ENCODE data around the gene NUAK1.

The NUAK1 gene

DNA sequence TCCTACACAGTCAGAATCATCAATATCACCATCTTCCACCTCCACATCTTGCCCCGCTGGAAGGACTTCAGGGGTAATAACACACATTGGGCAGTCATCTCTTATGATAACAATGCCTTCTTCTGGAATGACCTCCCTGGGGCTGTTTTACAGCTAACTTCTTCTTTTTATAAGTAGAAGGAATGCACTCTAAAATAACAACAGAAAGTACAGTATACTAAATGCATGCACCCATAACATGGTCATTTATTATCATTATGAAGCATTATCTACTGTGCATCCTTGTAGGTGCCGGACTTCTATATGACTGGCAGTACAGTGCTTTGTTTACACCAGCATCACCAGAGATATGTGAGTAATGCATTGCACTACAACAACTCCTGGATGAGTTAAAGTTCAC lies 19.0 kb upstream of the NUAK1 start:
- no peak for ATAC-seq
- TF ChIP-seq POU6F1 (CRISPR knock-in tag; IDR thresholded peaks at IDR 0.05; ENCODE audit: borderline replicate concordance, low read depth) (no peak), ZNF565 (CRISPR knock-in tag; conservative IDR thresholded peaks at IDR 0.05; ENCODE audit: low read depth) (no peak), OSR1 (CRISPR knock-in tag; IDR thresholded peaks at IDR 0.05) (no peak), ESRRG (CRISPR knock-in tag; IDR thresholded peaks at IDR 0.05) (no peak), GLIS3 (CRISPR knock-in tag; IDR thresholded peaks at IDR 0.05) (no peak), CSDC2 (CRISPR knock-in tag; IDR thresholded peaks at IDR 0.05) (no peak), BACH2 (CRISPR knock-in tag; IDR thresholded peaks at IDR 0.05; ENCODE audit: borderline replicate concordance) (no peak), CSRNP3 (CRISPR knock-in tag; IDR thresholded peaks at IDR 0.05) (no peak), ARNTL (CRISPR knock-in tag; IDR thresholded peaks at IDR 0.05; ENCODE audit: borderline replicate concordance, low read depth) (no peak), PPARA (CRISPR knock-in tag; IDR thresholded peaks at IDR 0.05; ENCODE audit: borderline replicate concordance) (no peak), ZNF70 (CRISPR knock-in tag; IDR thresholded peaks at IDR 0.05) (no peak), SNAI2 (CRISPR knock-in tag; IDR thresholded peaks at IDR 0.05) (no peak), ISL1 (CRISPR knock-in tag; IDR thresholded peaks at IDR 0.05) (no peak)
- TF ChIP-seq, protein P1, sequence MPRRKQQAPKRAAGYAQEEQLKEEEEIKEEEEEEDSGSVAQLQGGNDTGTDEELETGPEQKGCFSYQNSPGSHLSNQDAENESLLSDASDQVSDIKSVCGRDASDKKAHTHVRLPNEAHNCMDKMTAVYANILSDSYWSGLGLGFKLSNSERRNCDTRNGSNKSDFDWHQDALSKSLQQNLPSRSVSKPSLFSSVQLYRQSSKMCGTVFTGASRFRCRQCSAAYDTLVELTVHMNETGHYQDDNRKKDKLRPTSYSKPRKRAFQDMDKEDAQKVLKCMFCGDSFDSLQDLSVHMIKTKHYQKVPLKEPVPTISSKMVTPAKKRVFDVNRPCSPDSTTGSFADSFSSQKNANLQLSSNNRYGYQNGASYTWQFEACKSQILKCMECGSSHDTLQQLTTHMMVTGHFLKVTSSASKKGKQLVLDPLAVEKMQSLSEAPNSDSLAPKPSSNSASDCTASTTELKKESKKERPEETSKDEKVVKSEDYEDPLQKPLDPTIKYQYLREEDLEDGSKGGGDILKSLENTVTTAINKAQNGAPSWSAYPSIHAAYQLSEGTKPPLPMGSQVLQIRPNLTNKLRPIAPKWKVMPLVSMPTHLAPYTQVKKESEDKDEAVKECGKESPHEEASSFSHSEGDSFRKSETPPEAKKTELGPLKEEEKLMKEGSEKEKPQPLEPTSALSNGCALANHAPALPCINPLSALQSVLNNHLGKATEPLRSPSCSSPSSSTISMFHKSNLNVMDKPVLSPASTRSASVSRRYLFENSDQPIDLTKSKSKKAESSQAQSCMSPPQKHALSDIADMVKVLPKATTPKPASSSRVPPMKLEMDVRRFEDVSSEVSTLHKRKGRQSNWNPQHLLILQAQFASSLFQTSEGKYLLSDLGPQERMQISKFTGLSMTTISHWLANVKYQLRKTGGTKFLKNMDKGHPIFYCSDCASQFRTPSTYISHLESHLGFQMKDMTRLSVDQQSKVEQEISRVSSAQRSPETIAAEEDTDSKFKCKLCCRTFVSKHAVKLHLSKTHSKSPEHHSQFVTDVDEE (CRISPR knock-in tag; IDR thresholded peaks at IDR 0.05) = no peak
- TF ChIP-seq, protein P2, sequence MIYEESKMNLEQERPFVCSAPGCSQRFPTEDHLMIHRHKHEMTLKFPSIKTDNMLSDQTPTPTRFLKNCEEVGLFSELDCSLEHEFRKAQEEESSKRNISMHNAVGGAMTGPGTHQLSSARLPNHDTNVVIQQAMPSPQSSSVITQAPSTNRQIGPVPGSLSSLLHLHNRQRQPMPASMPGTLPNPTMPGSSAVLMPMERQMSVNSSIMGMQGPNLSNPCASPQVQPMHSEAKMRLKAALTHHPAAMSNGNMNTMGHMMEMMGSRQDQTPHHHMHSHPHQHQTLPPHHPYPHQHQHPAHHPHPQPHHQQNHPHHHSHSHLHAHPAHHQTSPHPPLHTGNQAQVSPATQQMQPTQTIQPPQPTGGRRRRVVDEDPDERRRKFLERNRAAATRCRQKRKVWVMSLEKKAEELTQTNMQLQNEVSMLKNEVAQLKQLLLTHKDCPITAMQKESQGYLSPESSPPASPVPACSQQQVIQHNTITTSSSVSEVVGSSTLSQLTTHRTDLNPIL (CRISPR knock-in tag; IDR thresholded peaks at IDR 0.05; ENCODE audit: low read depth) = no peak
- TF ChIP-seq, protein P3, sequence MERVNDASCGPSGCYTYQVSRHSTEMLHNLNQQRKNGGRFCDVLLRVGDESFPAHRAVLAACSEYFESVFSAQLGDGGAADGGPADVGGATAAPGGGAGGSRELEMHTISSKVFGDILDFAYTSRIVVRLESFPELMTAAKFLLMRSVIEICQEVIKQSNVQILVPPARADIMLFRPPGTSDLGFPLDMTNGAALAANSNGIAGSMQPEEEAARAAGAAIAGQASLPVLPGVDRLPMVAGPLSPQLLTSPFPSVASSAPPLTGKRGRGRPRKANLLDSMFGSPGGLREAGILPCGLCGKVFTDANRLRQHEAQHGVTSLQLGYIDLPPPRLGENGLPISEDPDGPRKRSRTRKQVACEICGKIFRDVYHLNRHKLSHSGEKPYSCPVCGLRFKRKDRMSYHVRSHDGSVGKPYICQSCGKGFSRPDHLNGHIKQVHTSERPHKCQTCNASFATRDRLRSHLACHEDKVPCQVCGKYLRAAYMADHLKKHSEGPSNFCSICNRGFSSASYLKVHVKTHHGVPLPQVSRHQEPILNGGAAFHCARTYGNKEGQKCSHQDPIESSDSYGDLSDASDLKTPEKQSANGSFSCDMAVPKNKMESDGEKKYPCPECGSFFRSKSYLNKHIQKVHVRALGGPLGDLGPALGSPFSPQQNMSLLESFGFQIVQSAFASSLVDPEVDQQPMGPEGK (CRISPR knock-in tag; IDR thresholded peaks at IDR 0.05; ENCODE audit: borderline replicate concordance) = no peak

GRCh38 chr12:106154751-106155273 lies 16.1 kb upstream of the NUAK1 start:
- no peak for ATAC-seq

More at GRCh38 chr12:106154751-106155273, 16.1 kb upstream of the NUAK1 start:
- TF ChIP-seq BACH2 (CRISPR knock-in tag; IDR thresholded peaks at IDR 0.05; ENCODE audit: borderline replicate concordance) (no peak), CSRNP3 (CRISPR knock-in tag; IDR thresholded peaks at IDR 0.05) (no peak)
- TF ChIP-seq, protein P3 (CRISPR knock-in tag; IDR thresholded peaks at IDR 0.05; ENCODE audit: borderline replicate concordance) = no peak

Data from SK-N-SH treated with all-trans-retinoic acid at 6 μM for 48 hours (cell line).